Epidermal melanocyte (primary cell): ENCODE data around the gene GPRC5D.
A peak's percentile ranks its signal among the peaks of the same experiment; 100 is the strongest.

Source experiments
- DNase-seq: peaks from one replicate; pipeline ENCODE4 v3.0.0; 2011; ENCODE audit warnings: low spot score; ENCODE audit not compliant: insufficient read length

GPRC5D gene

DNA sequence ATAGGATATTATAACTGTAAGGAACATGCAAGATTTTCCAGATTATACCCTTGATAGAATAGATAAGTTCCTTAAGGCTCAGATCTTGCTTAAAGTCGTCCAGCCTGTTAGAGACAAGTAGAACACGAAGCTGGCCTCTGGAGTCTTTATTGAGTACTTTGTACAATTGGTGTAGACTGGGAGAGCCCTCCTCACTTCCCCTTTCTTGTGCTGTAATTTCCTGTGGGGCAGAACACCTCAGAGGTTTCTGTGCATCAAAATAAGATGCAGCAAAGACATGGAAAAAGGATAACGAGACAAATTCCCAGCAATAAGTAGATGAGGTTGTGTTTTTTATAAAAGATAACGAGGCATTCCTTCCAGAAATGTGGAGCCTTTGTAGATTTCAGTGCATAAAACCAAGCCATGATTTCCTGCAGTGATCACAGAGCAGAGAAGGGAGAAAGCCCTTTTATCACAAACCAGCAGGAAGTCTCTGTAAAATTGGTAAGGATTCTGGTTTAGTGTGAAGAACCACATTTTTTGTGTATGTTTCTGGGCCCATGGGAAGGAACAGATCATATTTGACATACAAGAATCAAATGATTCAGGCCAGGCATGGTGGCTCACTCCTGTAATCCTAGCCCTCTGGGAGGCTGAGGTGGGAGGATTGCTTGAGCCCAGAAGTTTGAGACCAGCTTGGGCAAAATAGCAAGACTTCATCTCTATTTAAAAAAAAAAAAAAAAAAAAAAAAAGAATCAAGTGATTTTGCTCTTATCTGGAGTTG, 42.6 kb downstream of the GPRC5D start:
- DNase-seq, result no peak

DNA sequence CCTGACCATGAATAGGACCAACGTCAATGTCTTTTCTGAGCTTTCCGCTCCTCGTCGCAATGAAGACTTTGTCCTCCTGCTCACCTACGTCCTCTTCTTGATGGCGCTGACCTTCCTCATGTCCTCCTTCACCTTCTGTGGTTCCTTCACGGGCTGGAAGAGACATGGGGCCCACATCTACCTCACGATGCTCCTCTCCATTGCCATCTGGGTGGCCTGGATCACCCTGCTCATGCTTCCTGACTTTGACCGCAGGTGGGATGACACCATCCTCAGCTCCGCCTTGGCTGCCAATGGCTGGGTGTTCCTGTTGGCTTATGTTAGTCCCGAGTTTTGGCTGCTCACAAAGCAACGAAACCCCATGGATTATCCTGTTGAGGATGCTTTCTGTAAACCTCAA, 43.3 kb downstream of the GPRC5D start:
- no peak for DNase-seq

DNA sequence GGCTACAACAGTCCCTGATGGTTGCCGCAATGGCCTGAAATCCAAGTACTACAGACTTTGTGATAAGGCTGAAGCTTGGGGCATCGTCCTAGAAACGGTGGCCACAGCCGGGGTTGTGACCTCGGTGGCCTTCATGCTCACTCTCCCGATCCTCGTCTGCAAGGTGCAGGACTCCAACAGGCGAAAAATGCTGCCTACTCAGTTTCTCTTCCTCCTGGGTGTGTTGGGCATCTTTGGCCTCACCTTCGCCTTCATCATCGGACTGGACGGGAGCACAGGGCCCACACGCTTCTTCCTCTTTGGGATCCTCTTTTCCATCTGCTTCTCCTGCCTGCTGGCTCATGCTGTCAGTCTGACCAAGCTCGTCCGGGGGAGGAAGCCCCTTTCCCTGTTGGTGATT, 43.7 kb downstream of the GPRC5D start:
- no peak for DNase-seq

DNA sequence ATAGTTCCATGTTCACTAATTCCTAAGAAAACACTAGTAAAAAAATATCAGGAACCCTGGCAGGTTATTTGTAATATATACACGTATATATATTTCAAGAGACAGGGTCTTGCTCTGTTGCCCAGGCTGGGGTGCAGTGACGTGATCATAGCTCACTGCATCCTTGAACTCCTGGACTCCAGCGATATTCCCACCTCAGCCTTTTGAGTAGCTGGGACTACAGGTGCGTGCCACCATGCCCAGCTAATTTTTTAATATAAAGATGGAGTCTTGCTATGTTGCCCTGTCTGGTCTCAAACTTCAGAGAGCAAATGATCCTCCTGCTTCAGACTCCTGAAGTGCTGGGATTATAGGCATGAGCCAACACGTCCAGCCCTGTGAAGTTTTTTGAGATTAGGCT, 44.4 kb downstream of the GPRC5D start:
- DNase-seq, result no peak

DNA sequence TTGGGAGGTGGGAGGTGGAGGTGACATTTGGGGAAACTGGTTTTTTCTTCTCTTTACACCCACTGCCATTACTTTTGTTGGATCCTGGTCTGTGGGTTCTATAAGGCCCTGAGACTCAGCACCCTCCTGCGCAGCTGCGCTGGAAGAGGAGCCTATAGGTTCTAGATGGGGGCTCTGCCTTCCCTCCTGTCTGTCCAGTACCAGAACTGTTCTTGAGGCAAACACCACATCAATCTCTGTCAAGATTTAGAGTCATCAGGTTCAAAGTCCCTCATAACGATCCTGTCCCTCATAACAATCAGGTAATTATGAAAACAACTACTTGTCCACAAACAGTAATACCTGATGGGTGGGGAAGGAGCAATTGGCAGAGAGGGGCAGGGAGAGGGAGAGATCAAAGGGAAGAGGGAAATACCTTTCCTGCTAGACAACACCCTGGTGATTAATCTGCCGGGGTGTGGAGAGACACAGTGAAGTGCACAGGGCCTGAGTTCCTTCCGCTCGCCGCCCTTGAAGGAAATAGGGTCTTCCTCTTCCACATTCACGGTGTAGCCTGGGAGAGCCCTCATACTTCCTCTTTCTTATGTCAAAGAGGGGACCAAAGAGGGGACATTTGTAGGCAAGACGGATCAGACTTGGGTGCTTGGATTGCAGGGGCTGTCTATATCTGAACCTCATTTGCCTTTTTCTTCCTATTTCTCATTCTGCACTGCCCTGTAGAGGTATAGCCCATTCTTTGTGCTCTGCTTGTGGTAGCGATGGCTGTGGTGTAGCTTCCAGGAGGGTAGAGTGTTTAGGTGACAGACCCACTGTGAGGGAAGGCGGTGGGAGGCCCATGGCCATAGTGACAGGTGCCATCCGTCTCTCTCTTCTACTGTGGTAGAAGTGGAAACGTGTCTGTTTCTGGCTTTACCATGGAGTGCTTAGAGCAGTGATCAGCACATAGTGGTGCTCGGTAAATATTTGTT, 48.0 kb downstream of the GPRC5D start:
- DNase-seq, result no peak

DNA sequence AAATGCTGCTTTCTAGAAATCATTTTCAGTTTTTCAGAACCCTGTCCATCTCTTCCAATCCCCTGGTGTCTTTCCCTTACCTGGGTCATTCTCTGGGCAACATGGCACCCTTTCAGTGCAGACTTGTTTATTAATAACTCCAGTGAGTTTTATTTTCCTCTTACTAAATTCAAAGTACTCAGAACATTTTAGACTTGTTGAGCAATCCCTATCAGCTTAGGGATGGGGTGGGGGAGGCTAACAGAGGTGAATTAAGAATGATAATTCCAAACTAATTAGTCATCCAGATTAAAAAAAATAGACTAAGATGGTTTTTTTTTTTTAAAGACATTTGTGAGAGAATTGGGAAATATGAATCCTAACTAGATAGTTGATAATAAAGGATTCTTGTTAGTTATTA, 49.9 kb downstream of the GPRC5D start:
- DNase-seq, result no peak

DNA sequence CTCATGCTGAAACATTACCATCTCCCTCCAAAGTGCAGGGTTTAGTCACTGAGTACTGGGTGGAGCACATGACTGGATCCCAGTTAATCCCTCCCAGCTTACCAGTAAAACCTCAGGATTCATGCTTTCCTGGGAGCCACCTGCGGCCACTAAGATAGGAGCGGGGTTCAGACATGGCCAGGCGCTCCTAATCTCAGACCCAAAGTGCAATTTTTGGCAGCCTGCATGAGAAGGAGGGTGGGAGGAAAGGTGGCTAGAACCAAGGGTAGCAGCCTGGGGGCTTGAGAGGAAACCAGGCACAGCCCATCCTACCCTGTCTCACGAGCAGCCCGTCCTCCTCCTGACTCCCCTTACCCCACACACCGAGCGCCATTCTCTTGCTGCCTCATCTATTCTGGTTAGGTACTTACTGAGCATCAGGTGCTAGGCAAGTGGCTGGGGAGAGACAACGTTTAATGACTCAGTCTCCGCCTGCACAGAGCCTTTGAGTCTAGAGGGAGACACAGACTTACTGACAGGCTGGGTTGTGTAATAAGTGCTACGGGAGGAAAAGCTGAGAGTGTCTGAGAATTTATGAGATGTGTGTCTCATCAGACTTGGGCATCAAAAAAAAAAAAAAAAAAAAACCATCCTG, 50.7 kb downstream of the GPRC5D start:
- no peak for DNase-seq

DNA sequence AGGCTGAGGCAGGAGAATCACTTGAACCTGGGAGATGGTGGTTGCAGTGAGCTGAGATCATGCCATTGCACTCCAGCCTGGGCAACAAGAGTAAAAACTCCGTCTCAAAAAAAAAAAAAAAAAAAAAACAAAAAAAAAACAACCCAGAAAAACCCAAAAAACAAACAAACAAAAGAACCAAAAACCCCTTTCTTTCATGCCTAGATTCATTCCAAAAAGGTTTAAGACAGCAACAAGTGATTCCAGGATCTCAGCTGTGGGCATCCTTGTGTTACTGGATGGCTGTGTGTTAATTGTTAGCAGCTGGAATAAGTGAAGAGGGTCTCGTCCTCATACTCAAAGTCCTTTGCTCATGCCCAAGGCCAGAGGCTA, 51.2 kb downstream of the GPRC5D start:
- DNase-seq, result no peak

DNA sequence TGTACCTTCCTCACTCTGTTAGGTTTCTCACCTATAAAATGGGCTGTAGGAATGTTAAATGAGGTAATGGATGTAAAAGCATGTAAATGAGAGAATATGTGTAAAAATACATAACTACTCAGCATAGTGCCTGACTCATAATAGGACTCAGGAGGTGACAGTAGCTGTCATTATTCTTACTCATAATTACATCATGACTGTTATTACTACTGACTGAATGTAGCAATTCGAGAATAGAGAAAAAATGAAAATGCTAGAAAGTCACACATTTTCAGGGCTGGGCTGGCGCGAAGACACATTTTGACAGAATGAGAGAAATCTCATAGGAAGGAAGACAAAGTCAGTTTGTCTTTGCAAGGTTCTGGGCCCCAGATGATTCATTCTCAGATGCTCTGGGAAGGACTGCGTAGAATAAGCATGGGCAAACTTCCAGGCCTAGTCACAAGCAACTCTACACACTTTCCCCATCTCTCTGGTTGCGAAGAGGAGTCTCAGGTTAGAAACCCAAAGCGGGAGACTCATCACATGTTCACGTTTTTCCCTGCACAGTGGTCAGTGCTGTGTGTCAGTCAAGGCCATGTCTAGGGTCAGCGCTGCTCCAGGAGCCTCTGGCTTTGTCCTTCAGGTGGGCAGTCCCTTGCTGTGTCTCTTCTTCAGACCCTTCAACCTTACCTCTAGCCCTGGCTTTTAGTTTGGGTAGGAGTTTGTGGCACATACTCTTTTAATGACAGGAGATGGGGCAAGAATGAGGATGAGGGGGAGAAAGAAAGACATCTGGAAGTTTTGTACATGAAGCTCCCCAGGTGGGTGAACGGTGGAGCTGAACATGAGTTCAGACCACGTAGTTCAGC, 52.2 kb downstream of the GPRC5D start:
- no peak for DNase-seq

DNA sequence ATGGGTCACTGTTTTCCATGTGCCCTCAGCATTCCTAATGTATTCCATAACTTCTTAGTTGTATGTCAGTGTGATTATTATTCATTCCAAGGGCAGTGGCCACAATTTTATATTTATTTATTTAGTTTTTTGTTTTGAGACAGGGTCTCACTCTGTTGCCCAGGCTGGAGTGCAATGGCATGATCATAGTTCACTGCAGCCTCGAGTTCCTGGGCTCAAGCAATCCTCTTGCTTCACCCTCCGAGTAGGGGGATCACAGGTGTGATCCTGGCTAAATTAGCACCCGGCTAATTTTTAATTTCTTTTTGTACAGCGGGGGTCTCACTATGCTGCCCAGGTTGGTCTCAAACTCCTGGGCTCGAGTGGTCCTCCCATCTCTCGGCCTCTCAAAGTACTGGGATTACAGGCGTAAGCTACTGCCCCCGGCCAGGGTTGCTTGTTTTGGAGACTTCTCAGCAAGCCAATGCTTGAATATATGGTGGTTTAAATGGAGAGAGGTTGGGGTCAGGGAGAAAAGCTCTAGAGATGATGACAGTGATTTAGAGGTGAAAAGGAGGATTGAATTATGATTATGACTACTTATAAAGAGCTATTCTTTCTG, 53.0 kb downstream of the GPRC5D start:
- DNase-seq, result no peak

DNA sequence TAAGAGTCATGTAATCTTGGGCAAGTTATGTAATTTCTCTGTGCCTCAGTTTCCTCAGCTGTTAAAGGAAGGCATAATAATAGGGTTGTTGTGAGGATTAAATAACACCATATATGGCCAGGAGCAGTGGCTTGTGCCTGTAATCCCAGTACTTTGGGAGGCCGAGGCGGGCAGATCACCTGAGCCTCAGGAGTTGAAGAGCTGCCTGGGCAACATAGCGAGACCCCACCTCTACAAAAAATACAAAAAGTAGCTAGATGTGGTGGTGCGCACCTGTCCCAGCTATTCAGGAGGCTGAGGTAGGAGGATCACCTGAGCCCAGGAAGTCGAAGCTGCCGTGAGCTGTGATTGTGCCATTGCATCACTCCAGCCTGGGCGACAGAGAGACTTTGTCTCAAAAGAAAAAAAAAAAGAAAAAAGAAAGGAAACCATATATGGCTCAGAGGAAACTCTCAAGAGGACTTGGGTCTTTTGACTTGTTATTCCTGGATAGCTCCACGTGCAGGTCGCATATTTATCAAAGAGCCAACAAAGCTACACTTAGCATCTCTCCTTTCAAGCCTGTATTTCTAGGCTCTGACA, 53.7 kb downstream of the GPRC5D start:
- no peak for DNase-seq

DNA sequence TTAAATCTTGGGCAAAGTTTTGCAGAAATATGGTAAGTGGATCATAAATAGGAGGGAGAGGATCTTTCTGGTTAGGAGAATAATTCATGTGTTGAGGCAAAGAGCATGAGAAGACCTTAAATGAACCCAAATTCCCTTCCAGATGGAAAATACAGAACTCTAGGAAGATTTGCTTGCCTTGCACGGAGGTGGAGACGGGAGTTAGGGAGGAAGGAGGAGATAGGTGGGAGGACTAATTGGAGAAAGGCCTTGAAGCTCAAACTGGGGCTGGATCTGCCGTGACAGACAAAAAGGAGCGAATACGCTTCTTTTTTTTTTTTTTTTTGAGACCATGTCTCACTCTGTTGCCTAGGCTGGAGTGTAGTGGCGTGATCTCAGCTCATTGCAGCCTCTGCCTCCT, 54.7 kb downstream of the GPRC5D start:
- no peak for DNase-seq

DNA sequence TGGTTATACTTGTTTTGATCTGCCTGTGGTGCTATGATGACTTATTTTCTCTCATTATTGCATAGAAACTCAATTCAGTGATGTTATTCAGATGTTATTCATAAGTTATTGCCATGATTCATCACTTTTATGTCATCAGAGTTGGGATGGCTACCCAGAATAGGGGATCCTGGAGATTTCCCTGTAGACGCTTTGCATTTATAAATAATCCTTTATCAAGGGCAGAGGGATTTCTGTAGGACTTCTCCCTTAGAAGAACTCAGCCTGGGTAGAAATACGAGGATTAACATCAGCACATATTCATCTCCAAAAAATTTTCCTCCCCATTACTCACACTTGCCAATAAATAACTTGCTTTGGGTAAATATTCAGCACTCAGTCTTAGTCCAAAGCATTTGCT, 55.7 kb downstream of the GPRC5D start:
- DNase-seq, result no peak

DNA sequence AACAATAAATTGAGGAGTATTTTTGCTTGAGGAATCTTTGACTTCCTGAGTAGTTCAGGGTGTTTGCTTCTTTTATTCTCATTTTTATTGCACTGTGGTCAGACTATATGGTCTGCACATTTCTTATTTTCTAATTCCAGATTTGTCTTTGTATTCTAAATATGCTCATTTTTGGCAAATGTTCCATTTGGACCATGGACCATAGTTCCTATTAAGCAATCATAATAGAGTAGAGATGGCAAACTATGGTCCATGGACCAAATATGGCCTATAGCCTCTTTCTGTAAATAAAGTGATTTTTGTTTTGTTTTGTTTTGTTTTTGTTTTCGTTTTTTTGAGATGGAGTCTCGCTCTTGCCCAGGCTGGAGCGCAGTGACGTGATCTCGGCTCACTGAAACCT, 58.5 kb downstream of the GPRC5D start:
- no peak for DNase-seq

DNA sequence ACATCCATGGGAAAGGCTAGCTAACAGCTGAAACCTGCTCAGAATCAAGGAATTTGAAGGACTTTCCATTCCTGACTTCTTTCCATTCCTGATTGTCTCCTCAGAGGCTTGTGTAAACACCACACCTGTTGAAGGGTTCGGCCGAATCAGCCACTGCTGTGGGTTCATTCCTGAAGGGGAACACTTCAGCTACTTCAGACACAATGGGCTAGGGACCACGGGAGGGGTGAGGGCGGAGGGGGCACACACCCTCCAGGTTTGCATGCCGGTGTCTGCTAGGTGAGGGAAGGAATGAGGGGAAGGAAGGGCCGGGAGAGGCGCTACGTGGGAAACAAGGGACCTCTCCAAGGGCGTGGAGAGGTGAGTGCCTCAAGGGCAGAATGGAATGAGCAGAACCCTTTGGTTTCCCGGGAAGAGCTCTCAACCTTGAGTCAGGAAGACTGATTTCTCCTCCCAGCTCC, 59.3 kb downstream of the GPRC5D start:
- no peak for DNase-seq

DNA sequence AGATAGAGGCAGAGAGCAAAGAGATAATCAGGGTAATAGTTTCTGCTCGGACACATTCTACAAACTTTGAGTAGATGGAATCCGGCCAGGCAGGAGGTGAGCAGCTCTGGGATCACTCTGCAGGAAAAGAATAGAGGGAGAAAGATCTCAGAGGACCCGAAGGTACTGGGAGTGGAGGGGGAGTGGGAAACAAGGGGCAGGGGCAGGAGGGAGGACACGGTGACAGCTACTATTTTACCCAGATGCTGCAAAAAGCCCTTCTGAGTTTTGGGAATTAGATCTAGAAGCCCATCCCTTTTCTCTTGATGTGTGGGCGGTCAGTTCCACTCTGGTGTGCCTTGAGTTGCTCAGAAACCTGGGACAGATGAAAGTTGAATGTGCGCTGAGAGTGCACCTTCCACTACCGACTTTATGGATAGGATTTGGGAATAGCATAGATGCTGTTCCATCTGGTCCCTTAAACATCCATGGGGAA, 60.1 kb downstream of the GPRC5D start:
- no peak for DNase-seq

DNA sequence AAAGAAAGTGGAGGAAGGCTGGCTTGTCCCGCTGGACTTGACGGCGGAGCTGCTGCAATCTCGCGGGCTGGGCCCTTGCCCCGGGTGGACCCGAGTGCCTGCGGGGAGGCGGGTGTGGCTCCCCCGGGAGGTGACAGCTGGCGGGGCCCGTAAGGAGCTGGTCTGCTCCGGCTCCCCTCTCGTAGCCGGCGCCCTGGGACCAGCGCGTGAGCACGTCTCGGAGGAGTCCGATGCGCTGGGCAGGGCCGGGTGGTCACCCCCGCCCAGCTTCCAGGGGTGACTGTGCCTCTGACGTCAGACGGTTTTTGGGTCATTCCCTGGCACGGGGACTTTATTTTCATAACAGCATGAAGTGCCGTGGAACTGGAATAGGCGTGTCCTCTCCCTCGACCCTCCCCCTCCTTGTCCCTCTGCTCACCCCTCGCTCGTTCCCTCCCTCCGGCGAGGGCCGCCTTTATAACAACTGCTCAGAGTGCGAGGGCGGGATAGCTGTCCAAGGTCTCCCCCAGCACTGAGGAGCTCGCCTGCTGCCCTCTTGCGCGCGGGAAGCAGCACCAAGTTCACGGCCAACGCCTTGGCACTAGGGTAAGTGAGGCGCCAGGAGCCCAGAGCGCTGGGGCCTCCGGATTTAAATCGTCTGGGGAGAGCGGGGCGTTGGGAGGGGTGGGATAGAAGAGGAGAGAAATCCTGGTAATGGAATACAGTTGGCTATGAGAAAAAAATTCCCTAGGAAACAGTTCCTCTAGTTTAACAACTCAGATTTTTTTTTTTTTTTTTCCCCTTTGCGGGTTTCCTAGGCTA, 60.7 kb downstream of the GPRC5D start, which contains the start of gene GPRC5A:
Gene GPRC5A, plus strand, starts transcription at position 483 of the 801 bp plus-strand sequence. CDS start 16,688 bp downstream, outside the sequence.
- DNase-seq, result peak; percentile 35
